HepG2 (cell line): ENCODE results near the gene COQ8B. TPM values are rescaled to one million over a fixed set of nuclear protein-coding genes. Genes with fewer than 3 reads are reported as not detected.

Source experiments
- ARHGAP35 ChIP-seq: sonication (generic); formaldehyde crosslinking; IDR thresholded peaks from 2 replicates; pipeline ENCODE4 v1.9.0; 2022; ENCODE audit warnings: mild to moderate bottlenecking, inconsistent platforms, moderate library complexity, missing genetic modification reagents, borderline replicate concordance
- ARNT ChIP-seq: fragments of 450-650 bp; IDR thresholded peaks from 2 replicates; pipeline ENCODE4 v1.6.1; 2017
- ATRX ChIP-seq: sonication (generic); formaldehyde crosslinking; IDR thresholded peaks from 2 replicates; pipeline ENCODE4 v1.4.0; 2020; ENCODE audit warnings: missing genetic modification reagents, borderline replicate concordance
- FOXA3 ChIP-seq: IDR thresholded peaks from 2 replicates; pipeline ENCODE4 v1.6.1; 2016; ENCODE audit warnings: missing genetic modification reagents, missing compliant biosample characterization
- HBP1 ChIP-seq: IDR thresholded peaks from 2 replicates; pipeline ENCODE4 v1.6.1; 2016; ENCODE audit warnings: low read depth, control low read depth
- HOMEZ ChIP-seq: IDR thresholded peaks from 2 replicates; pipeline ENCODE4 v1.6.1; 2016; ENCODE audit warnings: low read depth
- NR2C2 ChIP-seq: sonication (generic); formaldehyde crosslinking; IDR thresholded peaks from 2 replicates; pipeline ENCODE4 v1.4.0; 2020; ENCODE audit warnings: missing genetic modification reagents, mild to moderate bottlenecking, moderate library complexity, borderline replicate concordance
- NR2F6 ChIP-seq, 2 experiments: IDR thresholded peaks; 2 replicates each; pipeline ENCODE4 v1.6.1; 2016; ENCODE audit warnings: antibody characterized with exemption in 1 of 2, mild to moderate bottlenecking in 1 of 2
- REL ChIP-seq: sonication (generic); formaldehyde crosslinking; conservative IDR thresholded peaks from 2 replicates; pipeline ENCODE4 v1.8.0; 2022; ENCODE audit warnings: mild to moderate bottlenecking, missing genetic modification reagents, moderate library complexity
- RFXANK ChIP-seq: IDR thresholded peaks from 2 replicates; pipeline ENCODE4 v1.6.1; 2016
- YEATS4 ChIP-seq: sonication (generic); formaldehyde crosslinking; IDR thresholded peaks from 2 replicates; pipeline ENCODE4 v1.4.0; 2020; ENCODE audit warnings: missing genetic modification reagents, borderline replicate concordance
- ZNF282 ChIP-seq: fragments of 450-650 bp; IDR thresholded peaks from 2 replicates; pipeline ENCODE4 v1.6.1; 2018; ENCODE audit not compliant: partially characterized antibody
- ZSCAN30 ChIP-seq: sonication (generic); formaldehyde crosslinking; IDR thresholded peaks from 2 replicates; pipeline ENCODE4 v1.5.0; 2020; ENCODE audit warnings: mild to moderate bottlenecking, missing genetic modification reagents
- polyA plus RNA-seq, 8 experiments: library from polyadenylated mRNA; depleted of rRNA in 3 of 8; stranded (reverse) in 7 of 8; unstranded in 1 of 8; fragments of >200 nt; fragmentation: Illumina TruSeq in 4 of 8; extraction: Trizol in 4 of 8; gene quantifications; 2 replicates each; pipeline versions ENCODE4 v1.2.1 to v1.2.3, GENCODE V29; 2011 to 2016; ENCODE audit warnings: low read depth in 4 of 8, missing spikeins in 1 of 8, mixed read lengths in 1 of 8; ENCODE audit not compliant: insufficient read depth in 1 of 8
- total RNA-seq, 5 experiments: library from RNA; depleted of rRNA; stranded (reverse); fragments of >200 nt; fragmentation: Illumina TruSeq; extraction: Trizol; gene quantifications; 2 replicates each; pipeline ENCODE4 v1.2.3, GENCODE V29; 2016; ENCODE audit warnings: low read depth in 1 of 5

The COQ8B gene
- total and polyA plus RNA-seq, 2 of the 13 experiments (the other 11 are each of a cell fraction or from before 2014, with no cell fraction given), result 12.3 to 17.2 TPM

- TF ChIP-seq HBP1 (CRISPR knock-in tag) (0 out of 2 replicates have a peak, but pooled peaks have one; percentile 15), REL (CRISPR knock-in tag) (no peak), ZNF282 (no peak), ARNT (no peak), YEATS4 (CRISPR knock-in tag) (no peak), RFXANK (CRISPR knock-in tag) (no peak), HOMEZ (CRISPR knock-in tag) (no peak), FOXA3 (CRISPR knock-in tag) (no peak), ZSCAN30 (CRISPR knock-in tag) (peak; percentile 100), NR2C2 (CRISPR knock-in tag) (0 out of 2 replicates have a peak, but pooled peaks have one; percentile 6), ARHGAP35 (CRISPR knock-in tag) (no peak), ATRX (CRISPR knock-in tag) (no peak), NR2F6 (IDR thresholded peaks at IDR 0.05) (peak; percentile 53; the same call in 1 of the 2 replicates), NR2F6 (CRISPR knock-in tag; IDR thresholded peaks at IDR 0.05) (no peak)
Observed at GRCh38 chr19:40717325-40717879, 716 bp upstream of the COQ8B start (continued).
